Keratinocyte (primary cell): Measurements from ENCODE around the gene TMEM219. TPM values are rescaled to one million over a fixed set of nuclear protein-coding genes. Genes with fewer than 3 reads are reported as not detected.
"Not testable (repeated sequence)": the region's sequence is repeated elsewhere in the genome, so short reads cannot be mapped to it uniquely, and the experiment has no call there.

Source experiments
- DNase-seq: peaks from one replicate; pipeline ENCODE4 v3.0.0-alpha.2; 2011; ENCODE audit warnings: low read depth, missing footprints, low spot score
- FAIRE-seq: peaks from 2 replicates; lab custom pipeline; 2011; peaks lifted over from hg19 to GRCh38; lab: Jason Lieb, UNC
- H2AFZ ChIP-seq: 2 replicates; pipeline ENCODE4 v1.6.0; 2012; ENCODE audit warnings: low read length, control low read depth, inconsistent platforms; ENCODE audit not compliant: control insufficient read depth
- H3K27ac ChIP-seq: 2 replicates; pipeline ENCODE4 v1.5.1; 2011; ENCODE audit warnings: low read length; ENCODE audit not compliant: control insufficient read depth, insufficient read depth
- H3K27me3 ChIP-seq: 3 replicates; pipeline ENCODE4 v1.6.0; 2011; ENCODE audit warnings: low read length; ENCODE audit not compliant: control insufficient read depth, insufficient read depth; ENCODE audit errors: extremely low read depth
- H3K36me3 ChIP-seq, 2 experiments: 2 replicates in 1 of 2; 3 replicates in 1 of 2; pipeline ENCODE4 v1.5.1; 2011; ENCODE audit warnings: low read length in 2 of 2, mild to moderate bottlenecking in 1 of 2; ENCODE audit not compliant: control insufficient read depth in 2 of 2, insufficient read depth in 2 of 2; ENCODE audit errors: extremely low read depth in 1 of 2
- H3K4me1 ChIP-seq: 3 replicates; pipeline ENCODE4 v1.5.1; 2011; ENCODE audit warnings: low read length; ENCODE audit not compliant: control insufficient read depth, insufficient read depth; ENCODE audit errors: extremely low read depth
- H3K4me2 ChIP-seq: 3 replicates; pipeline ENCODE4 v1.6.0; 2011; ENCODE audit warnings: low read depth, low read length; ENCODE audit not compliant: control insufficient read depth, insufficient read depth; ENCODE audit errors: extremely low read depth
- H3K4me3 ChIP-seq, 3 experiments: fragments of 200-600 bp in 1 of 3; sonication (generic) in 1 of 3; 2 replicates in 2 of 3; 3 replicates in 1 of 3; pipeline ENCODE4 v1.5.1; 2011 to 2016; ENCODE audit warnings: low read length in 3 of 3, mild to moderate bottlenecking in 3 of 3, control low read depth in 2 of 3, inconsistent platforms in 1 of 3, low read depth in 1 of 3, mixed read lengths in 1 of 3, mixed run types in 1 of 3, moderate library complexity in 1 of 3; ENCODE audit not compliant: control insufficient read depth in 2 of 3, insufficient read depth in 2 of 3; ENCODE audit errors: extremely low read depth in 1 of 3
- H3K79me2 ChIP-seq: 2 replicates; pipeline ENCODE4 v1.6.0; 2012; ENCODE audit warnings: low read length; ENCODE audit not compliant: control insufficient read depth, insufficient read depth
- H3K9ac ChIP-seq: 3 replicates; pipeline ENCODE4 v1.6.0; 2011; ENCODE audit warnings: low read length; ENCODE audit not compliant: control insufficient read depth, insufficient read depth; ENCODE audit errors: extremely low read depth
- H3K9me1 ChIP-seq: 3 replicates; pipeline ENCODE4 v1.6.0; 2011; ENCODE audit warnings: low read length; ENCODE audit not compliant: control insufficient read depth, insufficient read depth; ENCODE audit errors: extremely low read depth
- H3K9me3 ChIP-seq: 2 replicates; pipeline ENCODE4 v1.5.1; 2012; ENCODE audit warnings: low read depth, low read length; ENCODE audit not compliant: control insufficient read depth
- H4K20me1 ChIP-seq: 3 replicates; pipeline ENCODE4 v1.6.0; 2011; ENCODE audit warnings: low read length; ENCODE audit not compliant: control insufficient read depth, insufficient read depth; ENCODE audit errors: extremely low read depth
- EZH2 ChIP-seq: IDR thresholded peaks from one replicate; pipeline ENCODE4 v1.6.1; 2012; ENCODE audit warnings: inconsistent platforms, mild to moderate bottlenecking, low read length, moderate library complexity
- dilution Hi-C: fragments of 300-500 bp; cut with MboI; formaldehyde crosslinking; loops from one replicate; pipeline ENCODE4 v1.7.0; 2020; ENCODE audit warnings: low sequenced_read_pairs; ENCODE audit not compliant: extremely low pct_ligation_motif_present
- polyA plus RNA-seq, 5 experiments: library from polyadenylated mRNA; depleted of rRNA in 3 of 5; stranded (reverse) in 3 of 5; stranded (forward) in 1 of 5; unstranded in 1 of 5; fragments of >200 nt; gene quantifications; 1 replicate in 1 of 5; 2 replicates in 3 of 5; 3 replicates in 1 of 5; pipeline versions ENCODE4 v1.2.1 to v1.2.3, GENCODE V29; 2011 to 2012; ENCODE audit warnings: missing spikeins in 2 of 5, low read depth in 1 of 5, low replicate concordance in 1 of 5
- TF ChIP-seq, protein P1 (sequence below), 3 experiments: IDR thresholded peaks in 1 of 3; conservative IDR thresholded peaks in 1 of 3; optimal IDR thresholded peaks in 1 of 3; 2 replicates in 2 of 3; 3 replicates in 1 of 3; pipeline versions ENCODE3 to v1.5.1; 2011; ENCODE audit warnings: low read length in 3 of 3, mild to moderate bottlenecking in 3 of 3, moderate library complexity in 2 of 3, control low read depth in 1 of 3, inconsistent platforms in 1 of 3; ENCODE audit not compliant: insufficient read depth in 2 of 3; ENCODE audit errors: extremely low read depth in 1 of 3

TMEM219 gene
- polyA plus RNA-seq, 1 donor (not counting 4 experiments of a cell fraction or from before 2014, with no cell fraction given), result 48.5 TPM

DNA sequence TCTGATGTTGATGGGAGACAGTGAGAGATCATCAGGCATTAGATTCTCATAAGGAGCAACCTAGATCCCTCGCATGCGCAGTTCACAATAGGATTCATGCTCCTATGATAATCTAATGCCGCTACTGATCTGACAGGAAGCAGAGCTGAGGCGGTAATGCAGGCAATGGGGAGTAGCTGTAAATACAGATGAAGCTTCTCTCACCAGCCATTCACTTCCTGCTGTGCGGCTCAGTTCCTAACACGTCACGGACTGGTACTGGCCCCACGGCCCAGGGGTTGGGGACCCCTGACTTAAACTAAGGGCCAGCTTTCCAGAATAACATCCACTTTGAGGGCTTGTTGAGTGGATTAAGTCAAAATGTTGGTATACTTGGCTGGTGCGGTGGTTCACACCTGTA lies 2.6 kb upstream of the TMEM219 start:
- no peaks in the 10 kb centered on the region for H4K20me1 ChIP-seq
- H3K4me2 ChIP-seq, result no peak overlapping the region
- no peak for FAIRE-seq
- no peak overlapping the region for H2AFZ ChIP-seq
- H3K36me3 ChIP-seq, result no peaks in the 10 kb centered on the region
- H3K4me3 ChIP-seq, result no peak overlapping the region
- H3K9me1 ChIP-seq, result no peaks in the 10 kb centered on the region
- dilution Hi-C loops, result no loop called here
- no peak overlapping the region for H3K9ac ChIP-seq
- H3K27ac ChIP-seq, result no peak overlapping the region
- H3K79me2 ChIP-seq, result no peaks in the 10 kb centered on the region
- DNase-seq, result no peak
- H3K4me1 ChIP-seq, result peaks cover 10% of the 10 kb centered on the region
- no peaks in the 10 kb centered on the region for H3K9me3 ChIP-seq
- no peak for TF ChIP-seq EZH2
- TF ChIP-seq, protein P1, sequence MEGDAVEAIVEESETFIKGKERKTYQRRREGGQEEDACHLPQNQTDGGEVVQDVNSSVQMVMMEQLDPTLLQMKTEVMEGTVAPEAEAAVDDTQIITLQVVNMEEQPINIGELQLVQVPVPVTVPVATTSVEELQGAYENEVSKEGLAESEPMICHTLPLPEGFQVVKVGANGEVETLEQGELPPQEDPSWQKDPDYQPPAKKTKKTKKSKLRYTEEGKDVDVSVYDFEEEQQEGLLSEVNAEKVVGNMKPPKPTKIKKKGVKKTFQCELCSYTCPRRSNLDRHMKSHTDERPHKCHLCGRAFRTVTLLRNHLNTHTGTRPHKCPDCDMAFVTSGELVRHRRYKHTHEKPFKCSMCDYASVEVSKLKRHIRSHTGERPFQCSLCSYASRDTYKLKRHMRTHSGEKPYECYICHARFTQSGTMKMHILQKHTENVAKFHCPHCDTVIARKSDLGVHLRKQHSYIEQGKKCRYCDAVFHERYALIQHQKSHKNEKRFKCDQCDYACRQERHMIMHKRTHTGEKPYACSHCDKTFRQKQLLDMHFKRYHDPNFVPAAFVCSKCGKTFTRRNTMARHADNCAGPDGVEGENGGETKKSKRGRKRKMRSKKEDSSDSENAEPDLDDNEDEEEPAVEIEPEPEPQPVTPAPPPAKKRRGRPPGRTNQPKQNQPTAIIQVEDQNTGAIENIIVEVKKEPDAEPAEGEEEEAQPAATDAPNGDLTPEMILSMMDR (optimal IDR thresholded peaks at IDR 0.05 in 1 of 3, IDR thresholded peaks at IDR 0.05 in 1 of 3, conservative IDR thresholded peaks at IDR 0.05 in 1 of 3; ENCODE audit: extremely low read depth in 1 of 3, insufficient read depth in 2 of 3, low read length in 3 of 3), result no peak
- H3K27me3 ChIP-seq, result no peaks in the 10 kb centered on the region

DNA sequence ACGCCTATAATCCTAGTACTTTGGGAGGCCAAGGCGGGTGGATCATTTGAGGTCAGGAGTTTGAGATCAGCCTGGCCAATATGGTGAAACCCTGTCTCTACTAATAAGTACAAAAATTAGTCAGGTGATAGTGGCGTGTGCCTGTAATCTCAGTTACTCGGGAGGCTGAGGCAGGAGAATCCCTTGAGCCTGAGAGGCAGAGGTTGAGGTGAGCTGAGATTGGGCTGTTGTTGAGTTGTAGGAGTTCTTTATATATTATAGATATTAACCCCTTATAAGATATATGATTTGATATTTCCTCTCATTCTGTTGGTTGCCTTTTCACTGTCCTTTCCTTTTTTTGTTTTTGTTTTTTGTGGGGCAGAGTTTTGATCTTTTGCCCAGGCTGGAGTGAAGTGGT lies 2.1 kb upstream of the TMEM219 start:
- peaks cover 10% of the 10 kb centered on the region for H3K4me1 ChIP-seq
- H4K20me1 ChIP-seq, H3K27me3 ChIP-seq, H3K4me2 ChIP-seq, H3K27ac ChIP-seq, DNase-seq, H3K9ac ChIP-seq, H3K36me3 ChIP-seq, H3K9me1 ChIP-seq, H3K79me2 ChIP-seq, H3K9me3 ChIP-seq, dilution Hi-C loops, H2AFZ ChIP-seq, H3K4me3 ChIP-seq, FAIRE-seq: not testable (repeated sequence)

DNA sequence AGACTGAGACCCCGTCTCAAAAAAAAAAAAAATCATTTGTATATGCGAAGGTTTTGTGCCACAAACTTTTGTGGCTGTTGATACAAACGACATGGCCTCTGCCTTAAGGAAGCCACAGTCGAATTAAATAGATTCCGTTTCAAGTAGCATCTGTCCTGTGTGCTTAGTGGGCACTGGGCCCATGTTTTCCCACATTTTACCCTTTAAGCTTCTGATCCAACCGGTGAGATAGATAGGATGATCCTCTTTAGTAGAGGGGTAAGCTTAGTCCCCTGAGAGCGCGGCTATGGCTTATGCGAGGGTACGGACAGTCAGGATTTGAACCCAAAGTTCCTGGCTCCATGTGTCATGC lies 776 bp upstream of the TMEM219 start:
- no peaks in the 10 kb centered on the region for H3K9me1 ChIP-seq
- H2AFZ ChIP-seq, result peak overlapping the region; percentile 95
- H3K79me2 ChIP-seq, result no peaks in the 10 kb centered on the region
- no peaks in the 10 kb centered on the region for H4K20me1 ChIP-seq
- H3K36me3 ChIP-seq, result peaks cover 0 to 3% of the 10 kb centered on the region in 2 experiments
- peak overlapping the region; percentile 96 for H3K4me2 ChIP-seq
- no peak overlapping the region for H3K27ac ChIP-seq
- DNase-seq, result no peak
- H3K9me3 ChIP-seq, result no peaks in the 10 kb centered on the region
- peaks cover 10% of the 10 kb centered on the region for H3K4me1 ChIP-seq
- H3K9ac ChIP-seq, result peak overlapping the region; percentile 82
- TF ChIP-seq EZH2, result no peak
- TF ChIP-seq, protein P1 (optimal IDR thresholded peaks at IDR 0.05 in 1 of 3, IDR thresholded peaks at IDR 0.05 in 1 of 3, conservative IDR thresholded peaks at IDR 0.05 in 1 of 3; ENCODE audit: extremely low read depth in 1 of 3, insufficient read depth in 2 of 3, low read length in 3 of 3), result no peak
- peak overlapping the region; percentile 67 to 79 (median 72) for H3K4me3 ChIP-seq
- dilution Hi-C loops, result no loop called here
- H3K27me3 ChIP-seq, result no peaks in the 10 kb centered on the region
- FAIRE-seq, result no peak
